GM12892 (cell line): ENCODE measurements around the gene TNRC6C.

Source experiments
- POLR2AphosphoS5 ChIP-seq: IDR thresholded peaks from 2 replicates; pipeline ENCODE4 v1.6.1; 2011; ENCODE audit warnings: low read depth, low read length, control low read depth
- TAF1 ChIP-seq: IDR thresholded peaks from 2 replicates; pipeline ENCODE4 v1.6.1; 2011; ENCODE audit warnings: low read depth, mild to moderate bottlenecking, control low read depth, low read length, borderline replicate concordance

GRCh38 chr17:77965352-77965751 lies 6.8 kb downstream of the TNRC6C start:
- no peak for TF ChIP-seq POLR2AphosphoS5
- TF ChIP-seq TAF1 = no peak
